Activated CD8-positive, alpha-beta memory T cell treated with anti-CD3 and anti-CD28 coated beads for 1 hour (primary cell): ENCODE results near the gene CTIF.
A peak's percentile ranks its signal among the peaks of the same experiment; 100 is the strongest.

Experiments used
- DNase-seq, 2 donors: peaks; one replicate each; pipeline ENCODE4 v3.0.0-alpha.2; 2020; ENCODE audit warnings: low read depth in 1 of 2; ENCODE audit errors: extremely low read depth in 1 of 2

The CTIF gene

DNA sequence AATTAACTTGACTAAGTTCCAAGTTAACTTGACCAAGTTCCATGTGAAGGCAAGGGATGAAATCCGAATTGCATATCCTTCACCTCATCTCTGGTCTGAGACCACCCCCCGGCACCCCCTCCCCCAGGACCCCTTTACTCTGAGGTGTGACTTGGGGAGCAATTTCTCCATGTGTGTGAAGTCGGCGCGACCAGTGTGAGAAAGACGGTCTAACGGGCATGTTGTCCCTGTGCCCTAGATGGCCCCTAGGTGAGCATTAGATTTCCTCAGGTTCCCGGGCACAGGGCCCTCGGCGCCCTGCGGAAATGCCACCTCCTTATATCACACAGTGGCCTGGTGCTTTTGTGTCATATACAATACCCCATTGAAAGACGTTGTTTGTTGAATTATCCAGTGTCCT, 137.1 kb downstream of the CTIF start:
- no peak for DNase-seq

DNA sequence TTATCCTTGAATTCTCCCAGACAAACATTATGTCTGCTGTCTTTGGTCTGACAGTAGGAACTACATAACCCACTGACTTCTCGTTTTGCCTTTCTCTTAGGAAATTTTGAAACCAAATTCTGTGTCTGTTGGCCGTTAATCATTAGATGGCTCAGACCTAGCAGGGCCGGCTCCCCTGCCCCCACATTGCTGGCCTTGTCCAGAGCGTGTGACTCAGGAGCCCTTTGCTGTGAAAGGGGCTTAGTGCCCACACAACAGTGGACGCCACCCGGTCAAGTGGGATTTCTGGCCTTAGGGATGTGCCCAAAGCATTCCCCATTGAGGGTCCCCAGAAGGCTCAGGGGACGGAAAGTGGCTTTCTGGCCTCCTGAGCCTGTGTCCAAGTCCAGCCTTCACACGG, 137.5 kb downstream of the CTIF start:
- no peak for DNase-seq

GRCh38 chr18:48676756-48677368, 138.0 kb downstream of the CTIF start:
- peak; percentile 7 to 49 for DNase-seq

DNA sequence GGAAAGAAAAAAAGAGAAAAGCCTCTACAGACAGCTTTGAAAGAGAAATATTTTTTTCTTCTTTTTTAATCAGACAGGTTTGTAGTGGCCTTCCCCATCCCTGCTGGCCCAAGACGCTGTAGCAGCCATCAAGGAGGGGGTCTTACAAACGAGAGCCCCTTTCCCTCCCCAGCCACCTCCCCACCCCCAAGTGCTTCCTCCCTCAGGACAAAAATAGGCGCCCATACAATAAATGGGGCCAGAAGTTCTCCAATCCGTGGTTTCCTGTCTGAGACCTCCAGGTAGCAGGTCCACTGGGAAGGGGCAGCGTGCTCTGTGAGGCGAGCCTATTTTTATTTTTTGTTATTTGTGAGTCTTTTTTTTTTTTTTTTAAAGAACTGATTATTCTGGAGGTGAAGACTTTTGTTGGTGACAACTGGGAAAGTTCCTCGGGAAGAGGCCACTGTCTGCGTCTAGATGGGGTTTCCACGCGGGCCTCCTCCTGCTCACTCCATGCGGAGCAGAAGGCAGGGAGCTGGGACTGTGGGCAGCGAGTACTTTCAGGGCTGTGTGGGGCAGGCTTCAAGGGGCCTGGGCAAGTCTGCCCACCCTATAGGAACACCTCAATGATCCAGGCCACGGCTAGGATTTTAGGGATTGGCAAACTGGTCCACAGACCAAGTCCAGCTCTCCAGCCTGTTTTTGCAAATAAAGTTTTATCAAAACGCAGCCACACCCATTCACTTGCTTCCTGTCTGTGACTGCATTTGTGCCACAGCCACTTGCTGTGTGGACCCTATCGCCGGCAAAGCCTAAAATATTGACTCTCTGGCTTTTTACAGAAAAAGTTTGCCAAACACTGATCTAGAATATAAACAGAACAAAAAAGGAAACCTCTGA, 139.6 kb downstream of the CTIF start:
- no peak for DNase-seq

- no peak for DNase-seq
Observed at GRCh38 chr18:48679236-48679635, 140.4 kb downstream of the CTIF start.

DNA sequence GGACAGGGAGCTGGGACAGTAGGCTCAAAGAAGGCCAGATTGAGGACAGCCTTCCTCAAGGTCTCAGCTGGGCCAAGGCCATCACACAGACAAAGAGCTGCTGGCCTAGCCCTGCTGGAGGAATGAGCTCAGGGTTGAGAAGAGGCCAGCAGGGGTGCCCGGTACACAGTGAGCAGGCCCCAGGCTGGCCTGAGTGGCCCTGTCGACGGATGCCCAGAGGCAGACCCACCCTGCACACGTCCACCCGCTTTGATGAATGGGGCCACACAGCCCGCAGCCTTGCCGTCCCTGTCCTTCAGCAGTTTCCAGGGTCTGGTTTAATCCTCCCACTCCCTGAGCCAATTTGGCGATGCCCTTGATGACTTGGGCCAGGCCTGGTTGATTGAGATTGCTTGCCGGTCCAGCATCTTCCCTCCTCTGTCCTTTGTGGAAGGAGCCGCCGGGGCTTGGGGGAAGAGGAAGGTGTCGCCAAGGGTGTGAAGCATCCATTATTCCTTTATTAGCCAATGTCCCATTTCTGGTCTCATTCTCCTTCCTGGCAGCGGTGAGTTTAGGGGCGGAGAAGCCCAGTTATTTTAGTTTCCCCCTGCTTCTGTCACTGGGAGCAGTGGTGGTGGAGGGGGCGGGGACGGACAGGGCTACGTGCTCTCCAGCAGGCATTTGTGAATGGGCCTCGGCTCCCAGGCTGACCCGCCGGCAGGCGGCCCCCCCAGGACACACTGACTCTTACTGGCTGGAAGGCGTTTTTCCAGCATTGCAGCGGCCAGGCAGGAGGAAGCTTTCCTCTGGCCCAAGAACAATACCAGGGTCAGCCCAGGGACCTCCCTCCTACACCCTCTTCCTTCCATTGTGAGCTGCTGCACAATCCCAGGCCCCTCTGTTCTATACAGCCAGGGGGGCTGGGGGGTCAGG, 141.8 kb downstream of the CTIF start:
- DNase-seq, result no peak

DNA sequence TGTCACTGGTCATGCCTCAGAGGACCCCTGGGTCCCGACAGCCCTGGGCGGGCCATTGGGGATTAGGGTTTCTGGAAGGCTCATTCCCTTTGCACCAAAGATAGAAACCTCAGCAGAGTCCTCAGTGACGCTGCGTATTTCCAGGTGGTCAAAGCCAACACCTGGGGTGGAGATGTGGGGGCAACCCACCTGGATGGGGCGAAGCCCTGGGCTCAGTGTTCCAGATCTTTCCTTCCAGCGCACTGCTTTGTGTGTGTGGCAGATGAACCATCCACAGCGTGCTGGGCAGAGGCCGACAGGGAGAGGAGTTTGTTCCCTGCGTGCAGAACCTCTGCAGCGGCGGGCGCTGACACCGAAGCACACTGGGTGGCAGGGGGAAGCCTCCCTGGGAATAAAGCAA, 143.9 kb downstream of the CTIF start:
- no peak for DNase-seq

DNA sequence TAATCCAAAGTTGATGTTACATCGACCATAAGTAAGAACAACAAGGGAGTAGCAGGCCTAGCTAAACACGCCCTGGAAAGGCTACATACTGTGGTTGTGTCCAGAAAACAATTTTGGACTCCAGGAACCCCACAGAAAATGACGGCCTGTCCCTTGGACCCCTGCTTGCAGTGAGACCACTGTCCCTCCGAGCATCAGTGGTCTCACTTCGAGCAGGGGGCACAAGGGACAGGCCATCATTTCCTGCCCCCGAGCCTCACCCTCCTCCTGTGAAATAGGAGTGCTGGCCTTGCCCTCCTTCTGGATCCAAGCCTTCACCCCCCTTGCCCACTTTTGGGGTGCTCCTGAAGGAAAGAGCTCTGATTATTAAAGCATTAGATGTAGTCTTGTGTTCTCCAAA, 144.4 kb downstream of the CTIF start:
- no peak for DNase-seq

- DNase-seq, result no peak
Observed at GRCh38 chr18:48683661-48684060, 144.8 kb downstream of the CTIF start.

DNA sequence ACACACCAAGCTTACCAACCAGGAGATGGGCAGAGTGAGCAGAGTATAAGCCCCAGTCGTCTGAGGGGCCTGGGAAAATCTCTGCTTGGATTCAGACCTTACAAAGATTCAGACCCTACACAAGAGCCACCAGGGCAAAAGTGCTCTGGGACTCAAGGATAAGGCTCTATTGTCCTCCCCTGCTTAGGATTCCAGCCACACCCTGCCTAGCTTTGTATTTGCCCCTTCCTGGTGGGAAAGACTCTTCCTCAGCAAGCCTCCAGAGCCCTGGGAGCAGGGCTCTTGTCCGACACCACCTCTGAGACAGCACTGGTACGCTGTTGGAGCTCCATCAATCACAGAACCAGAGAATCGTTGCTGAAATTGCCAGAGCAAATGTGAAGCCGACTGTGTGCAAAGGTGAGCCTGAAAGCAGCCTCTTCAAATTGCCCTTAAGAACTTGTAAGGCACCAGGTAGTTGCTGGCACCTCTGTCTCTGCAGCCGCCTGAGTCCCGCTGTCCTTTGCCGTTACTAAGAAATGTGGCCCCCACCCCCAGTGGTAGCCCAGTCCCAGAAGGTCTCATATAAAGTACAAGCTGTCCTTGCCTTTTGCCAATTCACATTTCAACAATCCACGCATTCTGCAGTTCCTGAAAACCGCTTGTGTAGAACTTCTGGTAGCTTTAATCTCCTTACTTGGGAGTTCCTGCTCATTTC, 148.7 kb downstream of the CTIF start:
- no peak for DNase-seq

- no peak for DNase-seq
Observed at GRCh38 chr18:48688961-48689360, 150.1 kb downstream of the CTIF start.

DNA sequence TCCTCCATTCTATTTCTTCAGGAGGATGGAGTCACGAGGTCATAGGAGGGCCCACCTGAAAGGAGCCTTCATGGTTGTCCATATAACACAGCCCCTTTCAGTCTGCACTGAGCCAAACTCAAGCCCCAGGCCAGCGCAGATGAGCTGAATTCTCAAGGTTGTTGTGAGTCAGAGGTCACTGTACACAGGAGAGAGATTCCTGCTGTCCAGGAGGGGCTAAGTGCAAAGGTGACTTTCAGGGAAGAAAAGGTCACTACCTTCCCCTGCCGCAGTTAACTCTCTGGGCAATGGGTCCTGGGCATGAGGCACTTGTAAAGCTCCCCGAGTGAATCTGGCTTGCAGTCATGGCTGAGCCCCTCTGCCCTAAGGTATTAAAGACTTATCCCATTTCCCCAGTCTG, 150.7 kb downstream of the CTIF start:
- DNase-seq, result no peak

- DNase-seq, result no peak
Observed at GRCh38 chr18:48690494-48690893, 151.7 kb downstream of the CTIF start.

GRCh38 chr18:48693006-48693405, 154.2 kb downstream of the CTIF start:
- no peak for DNase-seq

- DNase-seq, result no peak
Observed at GRCh38 chr18:48693625-48694262, 154.9 kb downstream of the CTIF start.

GRCh38 chr18:48694295-48694694, 155.5 kb downstream of the CTIF start:
- DNase-seq, result no peak

- DNase-seq, result no peak
Observed at GRCh38 chr18:48695671-48696070, 156.8 kb downstream of the CTIF start.

DNA sequence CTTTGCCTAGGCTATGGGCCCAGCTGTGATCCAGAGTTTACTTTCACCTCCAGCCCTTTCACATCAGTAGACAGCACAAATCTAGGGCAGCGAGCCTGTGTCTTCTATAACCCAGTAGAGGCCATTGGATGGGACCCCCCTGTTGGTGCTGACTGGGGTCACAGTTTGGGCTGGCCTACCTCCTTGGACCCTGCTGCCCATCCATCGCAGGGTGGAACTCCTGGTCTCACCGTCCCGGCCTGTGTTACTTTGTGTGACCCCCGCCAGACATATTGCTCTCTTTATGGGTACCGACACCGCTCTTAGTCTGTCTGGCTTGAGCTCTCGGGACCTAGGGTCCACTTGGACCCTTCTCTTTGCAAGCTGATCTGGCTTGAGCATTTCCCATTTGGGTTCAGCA, 157.4 kb downstream of the CTIF start:
- no peak for DNase-seq

- DNase-seq, result no peak
Observed at GRCh38 chr18:48697441-48697840, 158.6 kb downstream of the CTIF start.

DNA sequence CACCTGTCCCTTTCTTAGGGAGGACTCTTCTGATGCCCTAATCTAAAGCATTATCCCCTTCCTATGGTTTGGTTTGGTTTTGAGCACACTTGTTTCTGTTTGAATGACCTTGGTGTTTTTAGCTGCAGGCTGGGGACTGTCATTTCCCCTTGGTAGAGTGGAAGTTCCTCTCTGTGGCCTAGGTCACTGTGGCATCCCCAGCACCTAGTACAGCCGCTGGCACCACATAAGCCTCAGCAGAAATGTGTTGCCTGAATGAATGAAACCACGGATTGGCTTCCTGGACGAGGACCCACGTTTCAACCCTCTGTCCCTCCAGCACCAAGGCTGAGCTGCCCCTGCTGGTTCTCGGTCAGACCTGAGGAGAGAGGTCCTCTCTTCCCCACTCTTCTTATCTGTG, 159.9 kb downstream of the CTIF start:
- DNase-seq, result no peak
